Esophagus muscularis mucosa (tissue), 4 donors: ENCODE results near the gene HOXD13. TPM values are rescaled to one million over a fixed set of nuclear protein-coding genes. Genes with fewer than 3 reads are reported as not detected.

Source experiments
- DNase-seq: peaks from one replicate; pipeline ENCODE4 v3.0.0-alpha.2; 2017; ENCODE audit errors: extremely low spot score
- H3K27ac ChIP-seq, 4 donors: fragments of 200-600 bp; sonication (generic); replicated peaks in 1 of 4; 1 replicate in 3 of 4; 2 replicates in 1 of 4; pipeline ENCODE4 v1.5.1; 2016 to 2019; ENCODE audit warnings: mild to moderate bottlenecking in 1 of 4
- H3K27me3 ChIP-seq, 4 donors: fragments of 200-600 bp; sonication (generic); one replicate each; pipeline versions ENCODE4 v1.5.1 to v1.6.0; 2016 to 2019
- H3K36me3 ChIP-seq, 4 donors: fragments of 200-600 bp; sonication (generic); one replicate each; pipeline ENCODE4 v1.5.1; 2016 to 2019
- H3K4me1 ChIP-seq, 4 donors: fragments of 200-600 bp; sonication (generic); one replicate each; pipeline ENCODE4 v1.5.1; 2016 to 2019
- H3K4me3 ChIP-seq, 4 donors: fragments of 200-600 bp; sonication (generic); 1 replicate in 2 of 4; 2 replicates in 2 of 4; pipeline ENCODE4 v1.5.1; 2016 to 2019; ENCODE audit warnings: mild to moderate bottlenecking in 4 of 4, moderate library complexity in 1 of 4
- H3K9me3 ChIP-seq, 4 donors: fragments of 200-600 bp; sonication (generic); 1 replicate in 3 of 4; 2 replicates in 1 of 4; pipeline ENCODE4 v1.5.1; 2016 to 2019
- EP300 ChIP-seq: sonication (generic); formaldehyde crosslinking; IDR thresholded peaks from one replicate; pipeline ENCODE4 v1.6.1; 2017; ENCODE audit warnings: antibody characterized with exemption
- POLR2A ChIP-seq: fragments of 450-650 bp; IDR thresholded peaks from one replicate; pipeline ENCODE4 v1.6.1; 2017; ENCODE audit warnings: antibody characterized with exemption, moderate library complexity, mild to moderate bottlenecking, low read depth
- POLR2AphosphoS5 ChIP-seq, 2 donors: sonication (generic); formaldehyde crosslinking; IDR thresholded peaks; one replicate each; pipeline ENCODE4 v1.6.1; 2017; ENCODE audit warnings: antibody characterized with exemption in 2 of 2
- WGBS: methylation state at CpG from one replicate; pipeline ENCODE4 v1.1.5; 2018; 5-methylcytosine and 5-hydroxymethylcytosine counted together
- intact Hi-C: fragments of 100-400 bp; cut with DNase I; formaldehyde crosslinking; loops from one replicate; pipeline ENCODE4 v1.15.1; 2023
- total RNA-seq, 4 donors: library from RNA; depleted of rRNA; stranded (reverse); fragments of >200 nt; gene quantifications; one replicate each; pipeline versions ENCODE4 v1.1.0 to v1.2.1, GENCODE V29; 2016
- TF ChIP-seq, protein P1 (sequence below), 3 experiments: fragments of 200-600 bp in 2 of 3; fragments of 450-650 bp in 1 of 3; sonication (generic) in 2 of 3; IDR thresholded peaks; one replicate each; pipeline ENCODE4 v1.5.1; 2017 to 2019; ENCODE audit warnings: antibody characterized with exemption in 3 of 3, mild to moderate bottlenecking in 2 of 3, moderate library complexity in 1 of 3

Gene HOXD13
- total RNA-seq, 4 donors from 2014 or later = not detected

- Histone ChIP-seq H3K36me3 (no peaks in the 10 kb centered on the region), H3K27ac (no peak within 1 kb of the TSS), H3K9me3 (no peaks in the 10 kb centered on the region), H3K27me3 (peaks cover 5 to 100% (median 92%) of the 10 kb centered on the region in 4 donors), H3K4me1 (peaks cover 5 to 24% (median 14%) of the 10 kb centered on the region in 4 donors), H3K4me3 (peak within 1 kb of the TSS in 2 of 4 donors; percentile 6 to 8)
- WGBS = 4% methylated on average over 59 of the region's 66 CpGs
- TF ChIP-seq POLR2A = no peak
- TF ChIP-seq, protein P1, sequence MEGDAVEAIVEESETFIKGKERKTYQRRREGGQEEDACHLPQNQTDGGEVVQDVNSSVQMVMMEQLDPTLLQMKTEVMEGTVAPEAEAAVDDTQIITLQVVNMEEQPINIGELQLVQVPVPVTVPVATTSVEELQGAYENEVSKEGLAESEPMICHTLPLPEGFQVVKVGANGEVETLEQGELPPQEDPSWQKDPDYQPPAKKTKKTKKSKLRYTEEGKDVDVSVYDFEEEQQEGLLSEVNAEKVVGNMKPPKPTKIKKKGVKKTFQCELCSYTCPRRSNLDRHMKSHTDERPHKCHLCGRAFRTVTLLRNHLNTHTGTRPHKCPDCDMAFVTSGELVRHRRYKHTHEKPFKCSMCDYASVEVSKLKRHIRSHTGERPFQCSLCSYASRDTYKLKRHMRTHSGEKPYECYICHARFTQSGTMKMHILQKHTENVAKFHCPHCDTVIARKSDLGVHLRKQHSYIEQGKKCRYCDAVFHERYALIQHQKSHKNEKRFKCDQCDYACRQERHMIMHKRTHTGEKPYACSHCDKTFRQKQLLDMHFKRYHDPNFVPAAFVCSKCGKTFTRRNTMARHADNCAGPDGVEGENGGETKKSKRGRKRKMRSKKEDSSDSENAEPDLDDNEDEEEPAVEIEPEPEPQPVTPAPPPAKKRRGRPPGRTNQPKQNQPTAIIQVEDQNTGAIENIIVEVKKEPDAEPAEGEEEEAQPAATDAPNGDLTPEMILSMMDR (IDR thresholded peaks at IDR 0.05) = no peak
- TF ChIP-seq EP300 = no peak
- TF ChIP-seq POLR2AphosphoS5 (IDR thresholded peaks at IDR 0.05) = no peak
- no peak for DNase-seq
- intact Hi-C loops = no loop called here
Observed at GRCh38 chr2:176115883-176116813, 23.6 kb downstream of the HOXD13 start, which contains the start of gene HOXD10. HOXD10 (plus strand) TSS chr2:176116778; CDS start chr2:176116834, 56 bp downstream.

GRCh38 chr2:176117162-176117822 is 24.8 kb downstream of the HOXD13 start:
- TF ChIP-seq EP300 (no peak), POLR2AphosphoS5 (IDR thresholded peaks at IDR 0.05) (no peak), POLR2A (no peak)
- TF ChIP-seq, protein P1 (IDR thresholded peaks at IDR 0.05) = no peak
- no peaks in the 10 kb centered on the region for H3K36me3 ChIP-seq
- no peaks in the 10 kb centered on the region for H3K9me3 ChIP-seq
- H3K27me3 ChIP-seq = peaks cover 5 to 100% (median 93%) of the 10 kb centered on the region in 4 donors
- H3K27ac ChIP-seq = no peak overlapping the region
- intact Hi-C loops = no loop called here
- peaks cover 9 to 29% (median 16%) of the 10 kb centered on the region in 4 donors for H3K4me1 ChIP-seq
- no peak for DNase-seq
- WGBS = 17% methylated on average over 32 of the region's 40 CpGs
- H3K4me3 ChIP-seq = no peak overlapping the region

DNA sequence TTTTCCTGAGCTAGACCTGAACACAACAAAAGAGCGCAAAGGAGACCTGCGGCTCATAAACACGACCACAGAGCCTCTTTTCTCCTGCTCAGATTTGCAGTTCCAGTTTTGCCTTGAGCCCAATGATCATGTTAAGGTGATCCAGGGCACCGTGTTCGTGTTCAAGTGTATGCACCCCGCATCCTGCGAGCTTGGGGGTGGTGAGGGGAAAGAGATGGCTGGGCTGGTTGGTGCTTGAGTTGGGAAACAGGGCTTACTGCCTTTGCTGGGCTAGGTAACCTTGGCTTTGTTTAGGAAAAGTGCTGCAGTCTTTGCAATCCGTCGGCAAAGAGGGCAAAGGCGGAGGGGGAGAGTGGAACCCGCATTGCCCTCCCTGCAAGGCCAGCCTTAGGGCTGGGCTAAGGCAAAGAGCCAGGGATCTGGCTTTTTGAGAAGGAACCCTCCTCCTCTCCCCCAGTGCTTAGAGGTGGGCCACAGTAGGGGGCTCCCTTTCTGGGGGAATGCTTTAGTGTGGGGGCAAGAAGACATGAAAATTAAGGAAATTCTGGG is 25.4 kb downstream of the HOXD13 start:
- H3K9me3 ChIP-seq = no peaks in the 10 kb centered on the region
- 6% methylated on average over 11 of the region's 11 CpGs for WGBS
- H3K4me3 ChIP-seq = no peak overlapping the region
- DNase-seq = no peak
- peaks cover 10 to 100% (median 93%) of the 10 kb centered on the region in 4 donors for H3K27me3 ChIP-seq
- TF ChIP-seq POLR2AphosphoS5 (IDR thresholded peaks at IDR 0.05) = no peak
- TF ChIP-seq, protein P1 (IDR thresholded peaks at IDR 0.05) = no peak
- TF ChIP-seq POLR2A = no peak
- no peak for TF ChIP-seq EP300
- peaks cover 15 to 31% (median 22%) of the 10 kb centered on the region in 4 donors for H3K4me1 ChIP-seq
- no peaks in the 10 kb centered on the region for H3K36me3 ChIP-seq
- no peak overlapping the region for H3K27ac ChIP-seq
- intact Hi-C loops = no loop called here

- Histone ChIP-seq H3K27ac (no peak overlapping the region), H3K36me3 (no peaks in the 10 kb centered on the region), H3K27me3 (peaks cover 14 to 100% (median 93%) of the 10 kb centered on the region in 4 donors), H3K4me1 (peaks cover 21 to 40% (median 30%) of the 10 kb centered on the region in 4 donors), H3K4me3 (no peak overlapping the region), H3K9me3 (no peaks in the 10 kb centered on the region)
- TF ChIP-seq POLR2A (no peak), EP300 (no peak), POLR2AphosphoS5 (IDR thresholded peaks at IDR 0.05) (no peak)
- TF ChIP-seq, protein P1 (IDR thresholded peaks at IDR 0.05) = no peak
- DNase-seq = no peak
- 12% methylated on average over 24 of the region's 24 CpGs for WGBS
- intact Hi-C loops = no loop called here
Observed at GRCh38 chr2:176118601-176119339, 26.2 kb downstream of the HOXD13 start.
